ENCODE data around the gene NR2F1-AS1.

Gene NR2F1-AS1

GRCh38 chr5:93384995-93385394, 196.0 kb downstream of the NR2F1-AS1 start:
- H3K4me1 ChIP-seq (ENCODE audit: control extremely low read depth in 1 of 4, control insufficient read depth in 4 of 4, insufficient read depth in 4 of 4, low read length in 3 of 4): no peaks in the 10 kb centered on the region
- DNase-seq: no peak
- H3K27ac ChIP-seq (ENCODE audit: insufficient read depth in 1 of 2, low read depth in 1 of 2, low read length in 2 of 2, poor library complexity in 1 of 2, severe bottlenecking in 2 of 2): no peak overlapping the region
- no peaks in the 10 kb centered on the region for H3K27me3 ChIP-seq (replicated peaks in 2 of 5; ENCODE audit: control insufficient read depth in 4 of 5, insufficient read depth in 5 of 5, low read length in 4 of 5)
- ChIA-PET CTCF (no interaction called here), POLR2A (no interaction called here)
- H3K4me3 ChIP-seq (ENCODE audit: control insufficient read depth in 1 of 7, extremely low read depth in 1 of 7, insufficient read depth in 4 of 7, low read depth in 2 of 7, low read length in 6 of 7): no peak overlapping the region
- no peaks in the 10 kb centered on the region for H3K36me3 ChIP-seq (ENCODE audit: control insufficient read depth in 4 of 4, insufficient read depth in 4 of 4, low read length in 3 of 4)
- H3K9me3 ChIP-seq (ENCODE audit: control extremely low read depth in 1 of 5, control insufficient read depth in 4 of 5, insufficient read depth in 2 of 5, low read depth in 1 of 5, low read length in 4 of 5): no peaks in the 10 kb centered on the region
- 100% methylated on average over 2 of the region's 3 CpGs for WGBS (ENCODE audit: insufficient coverage)

GRCh38 chr5:93384026-93384425, 197.0 kb downstream of the NR2F1-AS1 start:
- Histone ChIP-seq H3K27me3 (replicated peaks in 2 of 5; ENCODE audit: control insufficient read depth in 4 of 5, insufficient read depth in 5 of 5, low read length in 4 of 5) (no peaks in the 10 kb centered on the region), H3K36me3 (ENCODE audit: control insufficient read depth in 4 of 4, insufficient read depth in 4 of 4, low read length in 3 of 4) (no peaks in the 10 kb centered on the region), H3K4me3 (ENCODE audit: control insufficient read depth in 1 of 7, extremely low read depth in 1 of 7, insufficient read depth in 4 of 7, low read depth in 2 of 7, low read length in 6 of 7) (no peak overlapping the region), H3K9me3 (ENCODE audit: control extremely low read depth in 1 of 5, control insufficient read depth in 4 of 5, insufficient read depth in 2 of 5, low read depth in 1 of 5, low read length in 4 of 5) (no peaks in the 10 kb centered on the region), H3K27ac (ENCODE audit: insufficient read depth in 1 of 2, low read depth in 1 of 2, low read length in 2 of 2, poor library complexity in 1 of 2, severe bottlenecking in 2 of 2) (no peak overlapping the region), H3K4me1 (ENCODE audit: control extremely low read depth in 1 of 4, control insufficient read depth in 4 of 4, insufficient read depth in 4 of 4, low read length in 3 of 4) (no peaks in the 10 kb centered on the region)
- ChIA-PET POLR2A (no interaction called here), CTCF (no interaction called here)
- DNase-seq: no peak
- WGBS (ENCODE audit: insufficient coverage): 100% methylated on average over 1 of the region's 4 CpGs

GRCh38 chr5:93382188-93382825, 198.7 kb downstream of the NR2F1-AS1 start:
- Histone ChIP-seq H3K4me3 (ENCODE audit: control insufficient read depth in 1 of 7, extremely low read depth in 1 of 7, insufficient read depth in 4 of 7, low read depth in 2 of 7, low read length in 6 of 7) (no peak overlapping the region), H3K4me1 (ENCODE audit: control extremely low read depth in 1 of 4, control insufficient read depth in 4 of 4, insufficient read depth in 4 of 4, low read length in 3 of 4) (no peaks in the 10 kb centered on the region), H3K36me3 (ENCODE audit: control insufficient read depth in 4 of 4, insufficient read depth in 4 of 4, low read length in 3 of 4) (no peaks in the 10 kb centered on the region), H3K9me3 (ENCODE audit: control extremely low read depth in 1 of 5, control insufficient read depth in 4 of 5, insufficient read depth in 2 of 5, low read depth in 1 of 5, low read length in 4 of 5) (no peaks in the 10 kb centered on the region), H3K27ac (ENCODE audit: insufficient read depth in 1 of 2, low read depth in 1 of 2, low read length in 2 of 2, poor library complexity in 1 of 2, severe bottlenecking in 2 of 2) (no peak overlapping the region), H3K27me3 (replicated peaks in 2 of 5; ENCODE audit: control insufficient read depth in 4 of 5, insufficient read depth in 5 of 5, low read length in 4 of 5) (no peaks in the 10 kb centered on the region)
- 100% methylated on average over 2 of the region's 3 CpGs for WGBS (ENCODE audit: insufficient coverage)
- CTCF ChIA-PET: interaction anchor here (0.6 kb wide), 1 partner anchor 8 kb away, joined by 3 read pairs; no protein-coding TSS in a partner anchor
- POLR2A ChIA-PET: no interaction called here
- DNase-seq: no peak

DNA sequence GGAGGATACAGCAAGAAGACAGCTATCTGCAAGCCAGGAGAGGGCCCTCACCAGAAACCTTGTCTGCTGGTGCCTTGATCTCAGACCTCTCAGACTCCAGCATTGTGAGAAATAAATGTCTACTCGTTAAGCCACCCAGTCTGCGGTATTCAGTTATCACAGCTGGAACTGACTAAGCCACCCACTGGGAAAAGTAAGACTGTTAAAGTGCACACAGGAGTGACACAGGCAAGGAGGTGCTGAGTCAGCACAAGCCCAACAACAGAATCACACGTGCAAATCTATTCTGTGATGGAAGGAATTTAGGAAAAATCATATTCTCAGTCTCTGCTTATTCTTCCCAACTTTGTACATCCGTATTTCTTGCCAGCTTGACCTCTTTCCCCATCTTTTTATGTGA, 200.0 kb downstream of the NR2F1-AS1 start:
- ChIA-PET CTCF (no interaction called here), POLR2A (no interaction called here)
- no peaks in the 10 kb centered on the region for H3K9me3 ChIP-seq (ENCODE audit: control extremely low read depth in 1 of 5, control insufficient read depth in 4 of 5, insufficient read depth in 2 of 5, low read depth in 1 of 5, low read length in 4 of 5)
- no peaks in the 10 kb centered on the region for H3K27me3 ChIP-seq (replicated peaks in 2 of 5; ENCODE audit: control insufficient read depth in 4 of 5, insufficient read depth in 5 of 5, low read length in 4 of 5)
- H3K27ac ChIP-seq (ENCODE audit: insufficient read depth in 1 of 2, low read depth in 1 of 2, low read length in 2 of 2, poor library complexity in 1 of 2, severe bottlenecking in 2 of 2): no peak overlapping the region
- 96% methylated on average over 4 of the region's 4 CpGs for WGBS (ENCODE audit: insufficient coverage)
- no peaks in the 10 kb centered on the region for H3K36me3 ChIP-seq (ENCODE audit: control insufficient read depth in 4 of 4, insufficient read depth in 4 of 4, low read length in 3 of 4)
- H3K4me1 ChIP-seq (ENCODE audit: control extremely low read depth in 1 of 4, control insufficient read depth in 4 of 4, insufficient read depth in 4 of 4, low read length in 3 of 4): no peaks in the 10 kb centered on the region
- no peak overlapping the region for H3K4me3 ChIP-seq (ENCODE audit: control insufficient read depth in 1 of 7, extremely low read depth in 1 of 7, insufficient read depth in 4 of 7, low read depth in 2 of 7, low read length in 6 of 7)
- DNase-seq: no peak

- Histone ChIP-seq H3K36me3 (ENCODE audit: control insufficient read depth in 4 of 4, insufficient read depth in 4 of 4, low read length in 3 of 4) (no peaks in the 10 kb centered on the region), H3K27me3 (replicated peaks in 2 of 5; ENCODE audit: control insufficient read depth in 4 of 5, insufficient read depth in 5 of 5, low read length in 4 of 5) (no peaks in the 10 kb centered on the region), H3K9me3 (ENCODE audit: control extremely low read depth in 1 of 5, control insufficient read depth in 4 of 5, insufficient read depth in 2 of 5, low read depth in 1 of 5, low read length in 4 of 5) (no peaks in the 10 kb centered on the region), H3K4me3 (ENCODE audit: control insufficient read depth in 1 of 7, extremely low read depth in 1 of 7, insufficient read depth in 4 of 7, low read depth in 2 of 7, low read length in 6 of 7) (no peak overlapping the region), H3K4me1 (ENCODE audit: control extremely low read depth in 1 of 4, control insufficient read depth in 4 of 4, insufficient read depth in 4 of 4, low read length in 3 of 4) (no peaks in the 10 kb centered on the region), H3K27ac (ENCODE audit: insufficient read depth in 1 of 2, low read depth in 1 of 2, low read length in 2 of 2, poor library complexity in 1 of 2, severe bottlenecking in 2 of 2) (no peak overlapping the region)
- no peak for DNase-seq
- WGBS (ENCODE audit: insufficient coverage): 83% methylated on average over 2 of the region's 2 CpGs
- CTCF ChIA-PET: no interaction called here
- POLR2A ChIA-PET: no interaction called here
These were observed 202.9 kb downstream of the NR2F1-AS1 start for GRCh38 chr5:93378073-93378472.

DNA sequence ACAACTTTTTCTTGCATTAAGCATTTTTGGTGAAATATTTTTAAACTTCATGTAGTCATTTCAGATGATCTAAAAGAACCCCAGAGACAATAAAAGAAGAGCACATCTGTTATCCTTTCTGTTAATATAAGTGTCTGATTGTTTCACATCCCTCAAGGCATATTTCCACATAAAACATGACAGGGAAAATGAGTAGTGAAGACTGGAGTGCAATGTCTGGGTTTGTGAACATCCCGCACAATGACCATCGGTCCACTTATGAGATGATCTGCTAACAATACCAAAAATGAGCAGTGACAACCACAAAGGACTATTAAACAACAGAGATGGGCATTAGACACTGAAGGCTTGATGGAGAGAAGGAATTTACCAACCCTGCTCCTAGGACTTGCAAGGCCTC, 209.1 kb downstream of the NR2F1-AS1 start:
- no peaks in the 10 kb centered on the region for H3K36me3 ChIP-seq (ENCODE audit: control insufficient read depth in 4 of 4, insufficient read depth in 4 of 4, low read length in 3 of 4)
- H3K4me1 ChIP-seq (ENCODE audit: control extremely low read depth in 1 of 4, control insufficient read depth in 4 of 4, insufficient read depth in 4 of 4, low read length in 3 of 4): no peaks in the 10 kb centered on the region
- DNase-seq: no peak
- no peak overlapping the region for H3K27ac ChIP-seq (ENCODE audit: insufficient read depth in 1 of 2, low read depth in 1 of 2, low read length in 2 of 2, poor library complexity in 1 of 2, severe bottlenecking in 2 of 2)
- no peak overlapping the region for H3K4me3 ChIP-seq (ENCODE audit: control insufficient read depth in 1 of 7, extremely low read depth in 1 of 7, insufficient read depth in 4 of 7, low read depth in 2 of 7, low read length in 6 of 7)
- peaks cover 0 to 1% (median 0%) of the 10 kb centered on the region in 5 experiments for H3K9me3 ChIP-seq (ENCODE audit: control extremely low read depth in 1 of 5, control insufficient read depth in 4 of 5, insufficient read depth in 2 of 5, low read depth in 1 of 5, low read length in 4 of 5)
- no CpG with 5 or more reads among the region's 2 CpGs for WGBS (ENCODE audit: insufficient coverage)
- H3K27me3 ChIP-seq (replicated peaks in 2 of 5; ENCODE audit: control insufficient read depth in 4 of 5, insufficient read depth in 5 of 5, low read length in 4 of 5): no peaks in the 10 kb centered on the region
- POLR2A ChIA-PET: no interaction called here
- CTCF ChIA-PET: no interaction called here

DNA sequence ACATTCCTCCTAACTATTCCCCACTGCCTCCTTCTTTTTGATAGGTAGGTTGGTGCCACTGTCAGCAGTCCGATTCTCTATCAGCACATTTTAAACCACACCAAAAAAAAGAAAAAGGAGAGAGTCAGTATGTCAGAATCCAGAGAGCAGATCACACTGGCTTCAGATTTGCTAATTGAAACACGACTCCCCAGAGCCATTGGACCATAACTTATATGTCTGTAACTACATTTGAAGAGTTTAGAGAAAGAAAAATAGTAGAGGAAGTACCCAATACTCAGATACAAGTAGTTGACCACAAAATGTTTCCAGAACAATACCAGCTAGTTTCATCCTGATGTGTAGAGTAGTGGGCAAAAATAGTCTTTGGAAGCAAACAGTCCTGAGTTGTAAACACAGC, 216.6 kb downstream of the NR2F1-AS1 start:
- ChIA-PET POLR2A (no interaction called here), CTCF (no interaction called here)
- Histone ChIP-seq H3K9me3 (ENCODE audit: control extremely low read depth in 1 of 5, control insufficient read depth in 4 of 5, insufficient read depth in 2 of 5, low read depth in 1 of 5, low read length in 4 of 5) (no peaks in the 10 kb centered on the region), H3K4me3 (ENCODE audit: control insufficient read depth in 1 of 7, extremely low read depth in 1 of 7, insufficient read depth in 4 of 7, low read depth in 2 of 7, low read length in 6 of 7) (no peak overlapping the region), H3K36me3 (ENCODE audit: control insufficient read depth in 4 of 4, insufficient read depth in 4 of 4, low read length in 3 of 4) (no peaks in the 10 kb centered on the region), H3K4me1 (ENCODE audit: control extremely low read depth in 1 of 4, control insufficient read depth in 4 of 4, insufficient read depth in 4 of 4, low read length in 3 of 4) (no peaks in the 10 kb centered on the region), H3K27ac (ENCODE audit: insufficient read depth in 1 of 2, low read depth in 1 of 2, low read length in 2 of 2, poor library complexity in 1 of 2, severe bottlenecking in 2 of 2) (no peak overlapping the region), H3K27me3 (replicated peaks in 2 of 5; ENCODE audit: control insufficient read depth in 4 of 5, insufficient read depth in 5 of 5, low read length in 4 of 5) (no peaks in the 10 kb centered on the region)
- WGBS (ENCODE audit: insufficient coverage): no CpG with 5 or more reads among the region's 2 CpGs
- DNase-seq: no peak

All from common myeloid progenitor, CD34-positive (primary cell).